Prostate gland (tissue), 2 donors: Measurements from ENCODE around the gene U2SURP.

ENCODE experiments used
- CTCF ChIP-seq, 4 experiments: fragments of 200-600 bp in 2 of 4; fragments of 450-650 bp in 2 of 4; sonication (generic) in 2 of 4; IDR thresholded peaks; 1 replicate in 3 of 4; 2 replicates in 1 of 4; pipeline ENCODE4 v1.5.1; 2016 to 2019; ENCODE audit warnings: antibody characterized with exemption in 4 of 4, mild to moderate bottlenecking in 2 of 4, moderate library complexity in 2 of 4
- POLR2A ChIP-seq: fragments of 450-650 bp; IDR thresholded peaks from one replicate; pipeline ENCODE4 v1.6.1; 2016; ENCODE audit warnings: antibody characterized with exemption, mild to moderate bottlenecking
- POLR2AphosphoS5 ChIP-seq: sonication (generic); formaldehyde crosslinking; IDR thresholded peaks from one replicate; pipeline ENCODE4 v1.6.1; 2017; ENCODE audit warnings: antibody characterized with exemption

- TF ChIP-seq CTCF (IDR thresholded peaks at IDR 0.05) (no peak), POLR2AphosphoS5 (no peak), POLR2A (no peak)
Measured at GRCh38 chr3:143101792-143102381, 100.5 kb downstream of the U2SURP start.
